Eye (tissue), 1 donor: ENCODE results near the gene MOSPD3.
"Not testable (repeated sequence)": the region's sequence is repeated elsewhere in the genome, so short reads cannot be mapped to it uniquely, and the experiment has no call there.

Source experiments
- DNase-seq: peaks from one replicate; pipeline ENCODE4 v3.0.0-alpha.2; 2015

The MOSPD3 gene

DNA sequence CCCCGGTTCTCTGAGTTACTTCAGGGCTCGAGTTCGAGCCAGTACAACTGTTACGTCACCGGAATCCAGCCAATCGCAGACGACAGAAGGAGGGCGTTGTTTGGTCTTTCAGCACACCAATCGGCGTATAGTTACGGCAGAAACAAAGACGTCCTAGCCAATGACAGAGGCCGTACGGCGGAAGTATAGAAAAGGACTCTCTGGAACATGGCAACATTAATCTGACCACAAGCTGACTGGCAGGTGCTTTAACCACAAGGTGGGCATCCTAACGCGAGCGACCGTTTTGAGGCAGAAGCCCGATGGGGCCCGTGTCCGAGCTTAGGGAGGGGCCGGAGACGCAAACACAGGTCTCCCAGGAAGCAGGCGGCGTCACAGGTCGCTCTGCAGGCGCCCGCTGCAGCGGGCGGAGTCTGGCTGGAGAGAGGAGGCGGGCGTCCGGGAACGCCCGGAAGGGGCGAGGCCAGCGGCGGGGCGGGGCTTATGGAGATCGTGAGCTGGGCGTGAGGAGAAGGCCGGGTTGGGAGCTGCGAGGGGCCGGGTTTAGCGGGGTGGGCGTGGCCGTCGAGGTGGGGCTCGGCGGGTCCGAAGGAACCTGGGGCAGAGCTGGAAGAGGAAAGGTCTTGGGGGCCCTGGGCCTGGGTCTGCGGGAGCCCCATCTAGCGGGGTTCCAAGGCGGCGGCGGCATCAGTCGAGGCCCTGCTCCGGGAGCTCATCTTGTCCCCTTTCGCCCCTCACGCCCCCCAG is at the start of gene MOSPD3:
Gene MOSPD3, plus strand, starts transcription at position 558 of the 747 bp plus-strand sequence. CDS start 252 bp downstream, outside the sequence.
- peak; percentile 100 for DNase-seq

DNA sequence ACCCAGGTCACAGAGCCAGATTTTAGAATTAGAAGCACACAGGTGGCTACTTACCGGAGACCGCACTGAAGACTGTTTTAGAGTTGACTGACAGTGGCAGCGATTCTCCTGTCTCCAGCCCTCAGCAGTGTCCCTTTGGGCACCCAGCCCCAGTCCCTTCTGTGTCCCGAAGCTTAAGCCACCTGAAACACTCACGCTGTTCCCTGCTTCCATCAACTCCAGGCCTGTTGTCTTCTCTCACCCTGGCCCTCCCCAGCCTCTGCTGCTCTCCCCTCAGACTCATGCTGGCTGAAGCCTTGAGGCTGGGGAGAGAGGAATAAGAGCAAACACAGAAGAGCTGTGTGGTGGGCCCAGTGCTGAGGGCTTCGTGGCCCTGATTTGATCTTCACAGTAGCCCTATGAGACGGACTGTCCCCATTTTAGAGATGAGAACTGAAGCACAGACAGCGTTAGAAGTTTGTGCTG is 49.2 kb upstream of the MOSPD3 start:
- DNase-seq = no peak

DNA sequence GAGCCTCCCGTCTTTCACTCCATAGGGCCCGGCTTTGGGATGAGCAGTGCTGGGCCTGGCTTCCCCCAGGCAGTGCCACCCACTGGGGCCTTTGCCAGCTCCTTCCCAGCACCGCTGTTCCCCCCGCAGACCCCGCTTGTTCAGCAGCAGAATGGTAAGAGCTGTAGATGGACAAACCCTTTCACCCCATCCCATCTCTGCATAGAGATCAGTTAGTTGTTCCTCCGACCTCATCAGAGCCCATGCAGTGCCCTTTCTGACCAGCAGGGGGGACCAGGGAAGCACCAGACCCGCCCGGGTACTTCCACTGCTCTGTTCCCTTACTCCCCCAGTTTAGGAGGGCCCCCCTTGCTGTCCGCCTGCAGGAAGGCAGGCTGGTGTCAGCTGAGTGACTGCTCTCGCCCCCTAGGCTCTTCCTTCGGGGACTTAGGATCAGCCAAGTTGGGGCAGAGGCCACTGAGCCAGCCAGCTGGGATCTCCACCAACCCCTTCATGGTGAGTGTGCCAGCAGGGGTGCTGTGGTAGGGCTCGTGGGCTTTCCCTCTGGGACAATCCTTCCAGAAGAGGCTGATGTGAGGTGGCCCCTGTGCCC is 48.4 kb upstream of the MOSPD3 start:
- peak; percentile 88 for DNase-seq

DNA sequence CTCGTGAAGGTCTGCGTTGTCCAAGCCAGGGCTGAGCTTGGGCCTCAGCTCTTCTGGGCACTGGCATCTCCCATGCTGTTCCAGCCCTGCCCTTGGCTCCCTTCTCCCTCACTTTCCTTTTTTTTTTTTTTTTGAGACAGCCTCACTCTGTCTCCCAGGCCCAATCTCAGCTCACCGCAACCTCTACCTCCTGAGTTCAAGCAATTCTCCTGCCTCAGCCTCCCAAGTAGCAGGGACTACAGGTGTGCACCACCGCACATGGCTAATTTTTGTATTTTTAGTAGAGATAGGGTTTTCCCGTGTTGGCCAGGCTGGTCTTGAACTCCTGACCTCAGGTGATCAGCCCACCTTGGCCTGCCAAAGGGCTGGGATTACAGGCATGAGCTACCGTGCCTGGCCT is 47.9 kb upstream of the MOSPD3 start:
- not testable (repeated sequence) for DNase-seq

DNA sequence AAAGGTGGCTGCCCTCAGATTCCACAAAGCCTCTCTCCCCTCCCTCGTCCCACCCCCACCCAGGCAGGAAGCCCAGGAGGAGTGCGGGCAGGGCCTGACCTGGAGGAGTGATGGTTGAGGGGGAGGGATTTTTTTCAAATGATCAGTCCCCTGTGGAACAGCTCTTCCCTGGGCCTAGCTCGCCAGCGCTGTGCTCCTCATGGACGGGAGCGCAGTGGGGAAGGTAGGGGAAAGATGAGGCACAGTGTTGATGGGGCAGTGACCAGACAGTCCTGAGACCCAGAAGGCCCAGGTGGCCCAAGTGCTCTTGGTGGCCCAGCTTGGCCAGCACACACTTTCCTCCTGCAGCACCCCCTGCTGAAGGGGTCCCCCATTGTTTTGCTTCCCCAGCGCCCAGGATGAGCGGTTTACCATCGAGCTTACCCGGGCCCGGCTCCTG is 47.2 kb upstream of the MOSPD3 start:
- no peak for DNase-seq

GRCh38 chr7:100566018-100566531 is 46.3 kb upstream of the MOSPD3 start:
- no peak for DNase-seq

- no peak for DNase-seq
These were observed 45.2 kb upstream of the MOSPD3 start for GRCh38 chr7:100567031-100567730.

- no peak for DNase-seq
These were observed 44.6 kb upstream of the MOSPD3 start for GRCh38 chr7:100567751-100568175.

DNA sequence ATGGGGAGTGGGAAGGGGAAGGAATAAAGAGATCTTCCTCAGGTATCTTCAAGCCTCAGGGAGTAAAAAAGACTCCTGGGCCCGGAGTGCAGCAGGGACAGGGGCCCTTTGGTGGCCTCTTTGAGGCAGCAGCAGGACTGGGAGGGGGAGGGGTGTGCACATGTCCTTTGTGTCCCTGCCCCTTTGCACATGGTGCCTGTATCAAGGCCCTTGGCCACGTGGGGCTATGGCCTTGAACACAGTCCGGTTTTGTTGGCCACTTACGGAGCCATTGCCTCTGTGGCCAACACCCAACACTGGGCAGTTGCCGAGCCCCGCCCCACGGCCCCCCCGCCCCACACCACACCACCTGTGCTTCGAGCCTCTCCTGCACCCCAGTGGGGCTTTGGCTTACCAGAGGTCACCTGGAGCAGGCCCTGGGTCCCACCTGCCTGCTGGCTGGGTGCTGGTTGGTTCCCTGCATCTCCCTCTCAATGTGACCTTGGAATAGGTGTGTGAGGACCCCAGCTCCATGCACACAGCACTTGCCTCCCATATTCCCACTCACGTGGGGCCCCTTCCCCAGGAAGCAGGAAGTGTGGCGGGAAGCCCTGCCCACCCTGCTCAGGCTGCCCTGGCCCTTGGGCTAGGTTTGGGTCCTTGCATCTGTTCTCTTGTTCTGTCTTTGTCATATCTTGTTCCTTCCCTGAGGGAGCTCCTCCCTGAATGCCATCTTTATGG is 44.0 kb upstream of the MOSPD3 start:
- no peak for DNase-seq

DNA sequence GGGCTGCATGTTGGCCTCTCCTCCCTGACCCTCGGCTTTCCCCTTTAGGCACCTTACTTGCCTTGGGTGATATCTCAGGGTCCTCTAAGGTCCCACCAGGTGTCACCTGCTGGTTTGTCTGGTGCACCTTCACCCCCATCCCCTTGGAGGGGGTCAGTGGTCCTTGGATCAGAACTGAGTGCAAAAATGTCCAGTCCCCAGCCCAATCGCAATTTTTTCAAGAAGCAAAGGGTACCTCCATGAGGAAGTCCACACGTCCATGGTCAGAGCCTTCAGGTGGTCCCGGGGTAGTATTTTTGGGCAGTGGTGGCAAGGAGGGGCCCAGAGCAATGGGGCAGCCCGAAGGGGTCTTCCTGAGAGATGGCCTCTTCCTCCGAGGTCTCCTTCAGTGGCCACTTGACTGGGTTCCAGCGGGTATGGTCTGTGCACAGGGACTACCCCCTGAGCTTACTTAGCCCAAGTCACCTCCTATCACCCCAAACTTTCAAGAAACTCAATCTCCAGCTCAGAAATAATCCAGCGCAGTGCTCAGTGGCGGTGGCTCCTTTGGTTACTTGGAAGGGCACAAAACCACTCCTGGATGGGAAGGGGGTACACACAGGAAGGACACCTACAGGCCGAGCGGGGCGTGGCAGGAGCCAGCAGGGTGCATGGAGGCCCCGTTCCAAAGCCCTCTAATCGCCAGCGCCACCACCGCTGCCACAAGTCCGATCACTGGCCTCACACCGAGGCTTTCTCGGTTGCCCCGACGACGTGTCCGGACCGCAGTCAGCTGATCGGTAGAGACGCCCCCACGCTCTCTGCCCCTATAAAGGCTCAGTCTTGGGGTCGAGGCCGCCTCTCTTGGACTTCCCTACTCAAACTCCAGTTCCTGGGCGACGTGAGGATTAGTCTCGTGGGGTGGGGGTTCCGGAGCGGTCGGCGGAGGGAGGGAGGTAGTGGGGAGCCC is 43.2 kb upstream of the MOSPD3 start:
- DNase-seq = peak; percentile 80

- peak; percentile 40 for DNase-seq
These were observed 41.1 kb upstream of the MOSPD3 start for GRCh38 chr7:100570954-100571828.

DNA sequence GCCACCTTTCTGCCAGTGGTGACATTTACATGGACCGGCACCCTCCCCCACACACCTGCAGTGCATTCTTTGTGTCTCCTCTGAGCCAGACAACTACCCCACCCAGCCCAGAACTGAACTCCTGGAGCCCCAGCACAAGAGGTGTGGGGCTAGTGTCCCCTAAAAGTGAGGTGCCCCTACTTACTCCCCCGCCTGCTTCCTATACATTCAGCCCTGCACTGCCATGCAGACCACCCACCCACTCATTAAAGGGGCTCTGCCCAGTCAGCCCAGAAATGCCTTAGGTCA is 40.6 kb upstream of the MOSPD3 start:
- DNase-seq = no peak

- no peak for DNase-seq
These were observed 39.9 kb upstream of the MOSPD3 start for GRCh38 chr7:100572281-100572948.

GRCh38 chr7:100572949-100573675 is 39.2 kb upstream of the MOSPD3 start:
- DNase-seq = no peak

GRCh38 chr7:100573691-100574361 is 38.5 kb upstream of the MOSPD3 start, which contains the start of gene SAP25:
SAP25 (minus strand) TSS chr7:100573900; CDS start chr7:100573742, 158 bp downstream.
- DNase-seq = no peak

GRCh38 chr7:100574362-100575205 is 37.8 kb upstream of the MOSPD3 start:
- DNase-seq = no peak

- no peak for DNase-seq
These were observed 37.1 kb upstream of the MOSPD3 start for GRCh38 chr7:100575206-100575631.
